ENCODE measurements around the gene MAMLD1. TPM values are rescaled to one million over a fixed set of nuclear protein-coding genes. Genes with fewer than 3 reads are reported as not detected.

Gene MAMLD1
- total RNA-seq, 4 donors from 2014 or later, result 0.38 to 2.5 (median 0.75) TPM

- no peak for DNase-seq
- no peaks in the 10 kb centered on the region for H3K36me3 ChIP-seq
- no peak overlapping the region for H3K27ac ChIP-seq
- H3K9me3 ChIP-seq, result no peaks in the 10 kb centered on the region
- no peaks in the 10 kb centered on the region for H3K27me3 ChIP-seq
- peaks cover 0 to 5% (median 0%) of the 10 kb centered on the region in 4 donors for H3K4me1 ChIP-seq
- TF ChIP-seq CTCF (IDR thresholded peaks at IDR 0.05) (no peak), POLR2A (IDR thresholded peaks at IDR 0.05) (no peak)
- no peak overlapping the region for H3K4me3 ChIP-seq
These were observed 4.5 kb upstream of the MAMLD1 start for GRCh38 chrX:150358651-150359050.

GRCh38 chrX:150360331-150360730, 2.8 kb upstream of the MAMLD1 start:
- Histone ChIP-seq H3K4me3 (no peak overlapping the region), H3K36me3 (no peaks in the 10 kb centered on the region), H3K9me3 (peaks cover 0 to 3% (median 0%) of the 10 kb centered on the region in 4 donors), H3K27ac (no peak overlapping the region), H3K4me1 (peaks cover 0 to 5% (median 0%) of the 10 kb centered on the region in 4 donors), H3K27me3 (no peaks in the 10 kb centered on the region)
- no peak for DNase-seq
- TF ChIP-seq POLR2A (IDR thresholded peaks at IDR 0.05), result no peak

GRCh38 chrX:150361070-150361776, 1.9 kb upstream of the MAMLD1 start:
- Histone ChIP-seq H3K4me1 (peaks cover 0 to 5% (median 0%) of the 10 kb centered on the region in 4 donors), H3K36me3 (no peaks in the 10 kb centered on the region), H3K4me3 (peak overlapping the region; percentile 22 to 63 (median 45)), H3K27ac (no peak overlapping the region), H3K27me3 (no peaks in the 10 kb centered on the region), H3K9me3 (peaks cover 0 to 3% (median 0%) of the 10 kb centered on the region in 4 donors)
- peak in 1 of 3 donors; percentile 53 for DNase-seq
- no peak for TF ChIP-seq POLR2A (IDR thresholded peaks at IDR 0.05)
- TF ChIP-seq CTCF (IDR thresholded peaks at IDR 0.05), result no peak

GRCh38 chrX:150361777-150362351, 1.3 kb upstream of the MAMLD1 start:
- H3K27me3 ChIP-seq, result no peaks in the 10 kb centered on the region

GRCh38 chrX:150363561-150364346, 637 bp downstream of the MAMLD1 start:
- TF ChIP-seq CTCF (IDR thresholded peaks at IDR 0.05) (no peak), POLR2A (IDR thresholded peaks at IDR 0.05) (no peak)
- Histone ChIP-seq H3K27ac (peak overlapping the region; percentile 9 to 84 (median 75)), H3K4me1 (peaks cover 0 to 5% (median 0%) of the 10 kb centered on the region in 4 donors), H3K36me3 (no peaks in the 10 kb centered on the region), H3K9me3 (peaks cover 0 to 3% (median 0%) of the 10 kb centered on the region in 4 donors), H3K27me3 (no peaks in the 10 kb centered on the region), H3K4me3 (peak overlapping the region; percentile 39 to 63 (median 54))
- DNase-seq, result no peak

More at GRCh38 chrX:150361777-150362351, 1.3 kb upstream of the MAMLD1 start:
- Histone ChIP-seq H3K9me3 (peaks cover 0 to 3% (median 0%) of the 10 kb centered on the region in 4 donors), H3K36me3 (no peaks in the 10 kb centered on the region), H3K4me3 (peak overlapping the region; percentile 39 to 63 (median 54)), H3K4me1 (peaks cover 0 to 5% (median 0%) of the 10 kb centered on the region in 4 donors), H3K27ac (no peak overlapping the region)
- TF ChIP-seq POLR2A (IDR thresholded peaks at IDR 0.05), result no peak
- TF ChIP-seq CTCF (IDR thresholded peaks at IDR 0.05), result no peak
- no peak for DNase-seq

Measured in Peyer's patch (tissue), 4 donors.